NT2/D1 (cell line): Measurements from ENCODE around the gene MYO1G.
"Not testable (repeated sequence)": the region's sequence is repeated elsewhere in the genome, so short reads cannot be mapped to it uniquely, and the experiment has no call there.

Experiments
- DNase-seq: peaks from one replicate; pipeline ENCODE4 v3.0.0-alpha.2; 2011; ENCODE audit warnings: low read depth, low spot score
- H3K27me3 ChIP-seq: 2 replicates; pipeline ENCODE4 v1.6.0; 2011; ENCODE audit warnings: mild to moderate bottlenecking; ENCODE audit not compliant: insufficient read length, insufficient read depth
- H3K36me3 ChIP-seq: 2 replicates; pipeline ENCODE4 v1.6.1; 2011; ENCODE audit warnings: mild to moderate bottlenecking, low read length, mixed read lengths; ENCODE audit not compliant: insufficient read depth, insufficient read length
- H3K4me1 ChIP-seq: 2 replicates; pipeline ENCODE4 v1.5.1; 2011; ENCODE audit not compliant: insufficient read depth, insufficient read length
- H3K4me3 ChIP-seq: 2 replicates; pipeline ENCODE4 v1.5.1; 2011; ENCODE audit warnings: low read depth; ENCODE audit not compliant: insufficient read length
- H3K9ac ChIP-seq: 2 replicates; pipeline ENCODE4 v1.6.0; 2011; ENCODE audit warnings: low read depth; ENCODE audit not compliant: insufficient read length
- H3K9me3 ChIP-seq: 2 replicates; pipeline ENCODE4 v1.5.1; 2011; ENCODE audit warnings: mild to moderate bottlenecking, low read length; ENCODE audit not compliant: insufficient read depth
- SUZ12 ChIP-seq: IDR thresholded peaks from 2 replicates; pipeline ENCODE4 v1.6.1; 2011; ENCODE audit not compliant: insufficient read length, insufficient read depth; ENCODE audit errors: extremely low read depth
- YY1 ChIP-seq: IDR thresholded peaks from 2 replicates; pipeline ENCODE4 v1.6.1; 2011; ENCODE audit not compliant: insufficient read length, insufficient read depth
- ZNF274 ChIP-seq: IDR thresholded peaks from 2 replicates; pipeline ENCODE4 v1.6.1; 2011; ENCODE audit warnings: mild to moderate bottlenecking, low read depth, low read length

Gene MYO1G

GRCh38 chr7:44936322-44936721 lies 42.5 kb downstream of the MYO1G start:
- no peak for TF ChIP-seq ZNF274
- no peak for TF ChIP-seq YY1
- TF ChIP-seq SUZ12: no peak
- no peak overlapping the region for H3K9ac ChIP-seq

GRCh38 chr7:44935583-44935982 lies 43.2 kb downstream of the MYO1G start:
- Histone ChIP-seq H3K9ac (no peak overlapping the region), H3K4me1 (no peaks in the 10 kb centered on the region), H3K36me3 (no peaks in the 10 kb centered on the region), H3K4me3 (no peak overlapping the region), H3K9me3 (no peaks in the 10 kb centered on the region), H3K27me3 (no peaks in the 10 kb centered on the region)
- DNase-seq: no peak
- TF ChIP-seq SUZ12 (no peak), YY1 (no peak), ZNF274 (no peak)

More at GRCh38 chr7:44936322-44936721, 42.5 kb downstream of the MYO1G start:
- no peaks in the 10 kb centered on the region for H3K4me1 ChIP-seq
- H3K27me3 ChIP-seq: no peaks in the 10 kb centered on the region
- H3K4me3 ChIP-seq: no peak overlapping the region
- H3K9me3 ChIP-seq: no peaks in the 10 kb centered on the region
- H3K36me3 ChIP-seq: no peaks in the 10 kb centered on the region
- DNase-seq: no peak

DNA sequence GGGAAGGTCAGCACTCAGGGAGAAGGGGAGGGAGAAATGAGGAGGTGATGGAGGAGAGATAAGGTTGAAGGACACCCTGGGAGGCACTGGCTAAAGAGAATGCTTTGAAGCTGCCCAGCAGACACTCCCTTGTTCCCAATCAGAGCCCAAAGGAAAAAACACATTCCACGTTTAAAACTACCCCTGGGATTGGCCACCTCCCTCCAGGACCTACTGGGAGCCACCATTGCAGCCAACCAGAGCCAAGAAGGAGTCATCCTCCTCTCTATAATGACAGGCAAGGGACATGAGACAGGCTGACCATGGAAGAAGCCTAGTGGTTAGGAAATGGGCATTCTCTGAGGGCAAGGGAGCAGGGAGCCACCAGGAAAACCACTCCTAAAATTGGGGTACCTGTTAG lies 43.8 kb downstream of the MYO1G start:
- Histone ChIP-seq H3K36me3 (no peaks in the 10 kb centered on the region), H3K9ac (no peak overlapping the region), H3K4me3 (no peak overlapping the region), H3K4me1 (no peaks in the 10 kb centered on the region), H3K27me3 (no peaks in the 10 kb centered on the region), H3K9me3 (no peaks in the 10 kb centered on the region)
- DNase-seq: no peak
- TF ChIP-seq SUZ12: no peak
- no peak for TF ChIP-seq ZNF274
- no peak for TF ChIP-seq YY1

DNA sequence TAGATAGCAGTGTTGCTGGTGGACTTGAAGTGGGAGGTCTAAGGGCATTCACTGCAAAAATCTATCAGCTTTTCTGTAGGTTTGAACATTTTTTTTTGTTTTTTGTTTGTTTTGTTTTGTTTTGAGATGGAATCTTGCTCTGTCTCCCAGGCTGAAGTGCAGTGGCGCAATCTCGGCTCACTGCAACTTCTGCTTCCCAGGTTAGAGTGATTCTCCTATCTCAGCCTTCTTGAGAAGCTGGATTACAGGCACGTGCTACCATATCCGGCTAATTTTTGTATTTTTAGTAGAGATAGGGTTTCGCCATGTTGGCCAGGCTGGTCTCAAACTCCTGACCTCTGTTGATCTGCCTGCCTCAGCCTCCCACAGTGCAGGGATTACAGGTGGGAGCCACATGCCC lies 44.3 kb downstream of the MYO1G start:
- DNase-seq, H3K36me3 ChIP-seq, H3K4me1 ChIP-seq, H3K9ac ChIP-seq, H3K9me3 ChIP-seq, H3K27me3 ChIP-seq, H3K4me3 ChIP-seq: not testable (repeated sequence)

DNA sequence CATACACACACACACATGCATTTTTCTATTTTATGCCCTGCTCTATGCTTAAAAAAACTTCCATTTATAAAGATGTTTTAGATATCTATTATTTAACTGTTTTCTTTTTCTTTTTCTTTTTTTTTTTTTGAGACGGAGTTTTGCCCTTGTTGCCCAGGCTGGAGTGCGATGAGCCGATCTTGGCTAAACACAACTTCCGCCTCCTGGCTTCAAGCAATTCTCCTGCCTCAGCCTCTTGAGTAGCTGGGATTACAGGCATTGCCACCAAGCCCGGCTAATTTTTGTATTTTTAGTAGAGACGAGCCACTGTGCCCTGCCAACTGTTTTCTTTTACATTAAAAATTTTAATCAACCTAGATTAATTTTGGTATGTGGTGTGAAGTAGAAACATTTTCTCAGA lies 47.9 kb downstream of the MYO1G start:
- H3K4me1 ChIP-seq: no peaks in the 10 kb centered on the region
- no peak overlapping the region for H3K4me3 ChIP-seq
- no peaks in the 10 kb centered on the region for H3K27me3 ChIP-seq
- TF ChIP-seq ZNF274 (no peak), SUZ12 (no peak), YY1 (no peak)
- no peaks in the 10 kb centered on the region for H3K9me3 ChIP-seq
- no peak overlapping the region for H3K9ac ChIP-seq
- H3K36me3 ChIP-seq: no peaks in the 10 kb centered on the region
- no peak for DNase-seq

GRCh38 chr7:44922351-44922694 lies 56.5 kb downstream of the MYO1G start:
- DNase-seq: no peak
- Histone ChIP-seq H3K4me3 (no peak overlapping the region), H3K9ac (no peak overlapping the region), H3K36me3 (no peaks in the 10 kb centered on the region), H3K27me3 (no peaks in the 10 kb centered on the region), H3K4me1 (peaks cover 2% of the 10 kb centered on the region), H3K9me3 (peaks cover 11% of the 10 kb centered on the region; the same call in 1 of the 2 replicates)
- TF ChIP-seq YY1 (no peak), SUZ12 (no peak), ZNF274 (no peak)

DNA sequence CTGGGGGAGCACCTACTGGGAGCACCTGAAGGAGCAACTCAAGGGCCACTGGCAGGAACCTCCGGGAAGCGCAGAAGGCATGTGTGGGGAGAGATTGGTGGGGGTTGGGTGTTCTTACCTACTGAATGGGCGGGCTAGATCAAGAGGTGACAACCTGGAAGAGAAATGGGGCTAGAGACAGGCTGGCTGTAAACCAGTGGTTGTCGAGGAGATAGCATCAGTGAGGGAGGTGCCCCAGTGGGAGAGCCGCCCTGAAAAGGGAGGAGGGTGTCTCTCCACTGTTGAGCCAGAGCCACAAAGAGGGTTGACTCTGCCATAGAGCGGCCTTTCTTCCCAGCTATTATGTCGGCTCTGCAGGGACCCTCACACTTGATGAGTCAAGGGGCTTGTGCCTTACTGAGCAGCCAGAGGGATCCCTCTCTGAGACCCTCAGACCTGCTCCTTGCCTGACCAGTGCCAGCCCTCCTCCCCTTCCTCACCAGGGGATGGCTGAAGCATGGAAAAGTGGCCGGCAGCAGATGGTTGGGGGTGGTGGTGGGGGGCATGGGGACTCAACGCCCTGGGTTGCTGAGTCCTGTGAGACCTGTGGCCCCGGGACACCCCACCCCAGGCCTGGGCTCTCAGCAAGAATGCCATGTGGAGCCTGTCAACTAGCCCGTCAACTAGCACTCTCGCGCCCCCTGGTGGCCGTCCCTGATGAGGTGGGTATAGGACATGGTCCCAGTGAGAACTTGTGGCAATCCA lies 57.0 kb downstream of the MYO1G start:
- H3K4me3 ChIP-seq: no peak overlapping the region
- TF ChIP-seq ZNF274 (no peak), YY1 (no peak), SUZ12 (no peak)
- DNase-seq: peak; percentile 77

More for the DNA sequence above, 57.0 kb downstream of the MYO1G start:
- H3K36me3 ChIP-seq: no peaks in the 10 kb centered on the region
- no peaks in the 10 kb centered on the region for H3K27me3 ChIP-seq
- no peak overlapping the region for H3K9ac ChIP-seq
- peaks cover 11% of the 10 kb centered on the region; the same call in 1 of the 2 replicates for H3K9me3 ChIP-seq
- peaks cover 2% of the 10 kb centered on the region for H3K4me1 ChIP-seq
